Ishikawa (cell line): ENCODE results near the gene ZP3.

Experiments used
- CEBPB ChIP-seq: IDR thresholded peaks from 2 replicates; pipeline ENCODE4 v1.6.1; 2012
- CREB1 ChIP-seq: IDR thresholded peaks from 2 replicates; pipeline ENCODE4 v1.6.1; 2012; ENCODE audit warnings: low read depth
- EGR1 ChIP-seq: IDR thresholded peaks from 2 replicates; pipeline ENCODE4 v1.6.1; 2012
- EP300 ChIP-seq: IDR thresholded peaks from 2 replicates; pipeline ENCODE4 v1.6.1; 2012; ENCODE audit warnings: borderline replicate concordance
- FOXM1 ChIP-seq: IDR thresholded peaks from 2 replicates; pipeline ENCODE4 v1.6.1; 2012; ENCODE audit warnings: low read depth, borderline replicate concordance
- MAX ChIP-seq: IDR thresholded peaks from 2 replicates; pipeline ENCODE4 v1.6.1; 2012
- NFIC ChIP-seq: IDR thresholded peaks from 2 replicates; pipeline ENCODE4 v1.6.1; 2012
- RAD21 ChIP-seq: IDR thresholded peaks from 2 replicates; pipeline ENCODE4 v1.6.1; 2012; ENCODE audit warnings: low read depth
- REST ChIP-seq: IDR thresholded peaks from 2 replicates; pipeline ENCODE4 v1.6.1; 2012; ENCODE audit warnings: low read depth, mild to moderate bottlenecking
- TAF1 ChIP-seq: IDR thresholded peaks from 2 replicates; pipeline ENCODE4 v1.6.1; 2012; ENCODE audit warnings: low read depth, mild to moderate bottlenecking
- TCF12 ChIP-seq: IDR thresholded peaks from 2 replicates; pipeline ENCODE4 v1.6.1; 2012; ENCODE audit warnings: low read depth
- TEAD4 ChIP-seq: IDR thresholded peaks from 2 replicates; pipeline ENCODE4 v1.6.1; 2012
- USF1 ChIP-seq: IDR thresholded peaks from 2 replicates; pipeline ENCODE4 v1.6.1; 2012
- YY1 ChIP-seq: IDR thresholded peaks from 2 replicates; pipeline ENCODE4 v1.6.1; 2012; ENCODE audit warnings: low read depth
- ZBTB7A ChIP-seq: IDR thresholded peaks from 2 replicates; pipeline ENCODE4 v1.6.1; 2012; ENCODE audit warnings: low read depth

The ZP3 gene

GRCh38 chr7:76393116-76394031, 31.4 kb upstream of the ZP3 start:
- TF ChIP-seq TAF1 = peak; percentile 60; the same call in 1 of the 2 replicates
- peak; percentile 93 for TF ChIP-seq MAX
- TF ChIP-seq CEBPB = no peak
- TF ChIP-seq TCF12 = no peak
- TF ChIP-seq EP300 = no peak
- TF ChIP-seq YY1 = no peak
- no peak for TF ChIP-seq RAD21
- TF ChIP-seq TEAD4 = peak; percentile 6; the same call in 1 of the 2 replicates
- TF ChIP-seq USF1 = peak; percentile 53

DNA sequence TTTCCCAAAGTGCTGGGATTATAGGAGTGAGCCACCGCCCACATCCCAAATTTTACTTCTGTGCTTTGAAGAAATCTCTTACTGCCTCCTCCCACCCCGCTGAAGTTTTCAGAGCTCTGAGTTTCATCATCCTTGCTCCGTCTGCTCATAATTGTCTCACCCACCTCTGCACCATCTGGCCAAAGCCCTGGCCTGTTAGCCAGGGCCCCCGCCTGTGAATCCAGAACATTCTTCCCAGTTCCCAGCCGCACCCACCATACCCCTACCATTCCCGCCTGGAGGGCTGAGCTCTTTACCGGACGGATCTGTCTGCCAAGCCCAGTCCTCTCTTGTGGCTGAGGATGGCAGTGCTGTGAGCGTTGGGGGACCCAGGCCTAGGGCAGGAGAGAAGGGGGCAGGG, 29.8 kb upstream of the ZP3 start:
- TF ChIP-seq REST (no peak), RAD21 (no peak), TAF1 (no peak), TCF12 (no peak), NFIC (no peak), MAX (no peak), ZBTB7A (no peak), EGR1 (no peak), EP300 (no peak), CEBPB (no peak), CREB1 (no peak), TEAD4 (no peak), YY1 (no peak), USF1 (no peak), FOXM1 (no peak)

- TF ChIP-seq CEBPB (no peak), EGR1 (peak; percentile 74), TEAD4 (no peak), FOXM1 (no peak)
These were observed 28.6 kb upstream of the ZP3 start for GRCh38 chr7:76395965-76396726.

DNA sequence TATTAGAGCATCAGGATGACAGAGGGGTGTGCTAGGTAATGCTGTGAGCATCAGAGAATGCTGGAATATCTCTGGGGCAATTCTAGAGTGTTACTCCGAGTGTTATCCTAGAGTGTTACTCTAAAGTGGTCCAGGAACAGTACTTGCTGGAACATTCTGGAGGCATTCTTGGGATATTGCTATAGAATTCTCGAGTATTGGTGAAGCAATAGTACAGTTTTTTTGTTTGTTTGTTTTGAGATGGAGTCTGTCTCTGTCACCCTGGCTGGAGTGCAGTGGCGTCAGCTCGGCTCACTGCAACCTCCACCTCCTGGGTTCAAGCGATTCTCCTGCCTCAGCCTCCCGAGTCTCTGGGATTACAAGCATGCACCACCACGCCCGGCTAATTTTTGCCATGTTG, 27.9 kb upstream of the ZP3 start:
- TF ChIP-seq RAD21 = no peak
- TF ChIP-seq FOXM1 = no peak
- no peak for TF ChIP-seq REST
- no peak for TF ChIP-seq TCF12
- TF ChIP-seq ZBTB7A = no peak
- no peak for TF ChIP-seq EGR1
- no peak for TF ChIP-seq EP300

DNA sequence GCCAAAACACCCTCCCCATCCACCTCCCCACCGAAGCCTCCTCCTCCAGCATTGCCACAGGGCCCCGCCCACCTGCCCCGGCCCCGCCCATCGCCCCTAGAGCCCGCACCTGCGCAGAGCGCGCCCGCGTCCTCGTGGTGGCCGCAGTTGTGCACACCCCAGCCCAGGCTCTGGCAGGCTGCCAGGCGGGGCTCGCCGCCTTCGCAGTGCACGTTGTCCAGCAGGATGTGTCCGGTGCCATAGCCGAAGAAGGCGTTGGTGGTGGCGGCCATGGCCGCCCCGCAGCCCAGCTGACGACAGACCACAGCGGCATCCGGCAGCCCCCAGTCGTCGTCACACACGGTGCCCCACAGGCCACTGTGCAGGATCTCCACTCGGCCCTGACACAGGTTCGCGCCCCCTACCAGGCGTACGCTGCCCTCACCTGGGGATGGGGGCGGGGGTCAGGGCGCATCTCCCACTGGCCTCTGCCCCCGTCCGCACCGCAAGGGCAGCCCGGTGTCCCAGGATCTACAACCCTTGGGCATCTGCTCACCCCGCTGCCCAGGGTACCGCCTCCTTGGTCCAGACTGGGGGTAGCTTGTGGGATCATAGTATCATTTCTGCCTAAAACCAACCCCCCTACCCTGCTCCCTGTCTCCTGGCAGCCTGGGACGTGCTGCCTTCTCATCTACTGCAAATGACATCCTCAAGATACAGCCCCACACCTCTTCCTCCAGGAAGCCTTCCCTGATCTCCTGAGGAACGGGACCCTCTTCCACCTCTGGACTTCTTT, 27.2 kb upstream of the ZP3 start:
- TF ChIP-seq YY1 (no peak; the same call in 1 of the 2 replicates), CEBPB (no peak), FOXM1 (no peak), CREB1 (no peak), TEAD4 (no peak), EGR1 (no peak), TCF12 (no peak), NFIC (peak; percentile 91), ZBTB7A (peak; percentile 73), USF1 (no peak), MAX (peak; percentile 97), EP300 (no peak), RAD21 (no peak), TAF1 (no peak), REST (no peak)
